HG03520 (cell line): Measurements from ENCODE around the gene PCGF2.

Source experiments
- ATAC-seq: cut with Tn5 transposase; IDR thresholded peaks from one replicate; pipeline ENCODE4 v1.9.1; 2021; ENCODE audit warnings: mild to moderate bottlenecking, moderate library complexity; ENCODE audit not compliant: unreplicated experiment

The PCGF2 gene

DNA sequence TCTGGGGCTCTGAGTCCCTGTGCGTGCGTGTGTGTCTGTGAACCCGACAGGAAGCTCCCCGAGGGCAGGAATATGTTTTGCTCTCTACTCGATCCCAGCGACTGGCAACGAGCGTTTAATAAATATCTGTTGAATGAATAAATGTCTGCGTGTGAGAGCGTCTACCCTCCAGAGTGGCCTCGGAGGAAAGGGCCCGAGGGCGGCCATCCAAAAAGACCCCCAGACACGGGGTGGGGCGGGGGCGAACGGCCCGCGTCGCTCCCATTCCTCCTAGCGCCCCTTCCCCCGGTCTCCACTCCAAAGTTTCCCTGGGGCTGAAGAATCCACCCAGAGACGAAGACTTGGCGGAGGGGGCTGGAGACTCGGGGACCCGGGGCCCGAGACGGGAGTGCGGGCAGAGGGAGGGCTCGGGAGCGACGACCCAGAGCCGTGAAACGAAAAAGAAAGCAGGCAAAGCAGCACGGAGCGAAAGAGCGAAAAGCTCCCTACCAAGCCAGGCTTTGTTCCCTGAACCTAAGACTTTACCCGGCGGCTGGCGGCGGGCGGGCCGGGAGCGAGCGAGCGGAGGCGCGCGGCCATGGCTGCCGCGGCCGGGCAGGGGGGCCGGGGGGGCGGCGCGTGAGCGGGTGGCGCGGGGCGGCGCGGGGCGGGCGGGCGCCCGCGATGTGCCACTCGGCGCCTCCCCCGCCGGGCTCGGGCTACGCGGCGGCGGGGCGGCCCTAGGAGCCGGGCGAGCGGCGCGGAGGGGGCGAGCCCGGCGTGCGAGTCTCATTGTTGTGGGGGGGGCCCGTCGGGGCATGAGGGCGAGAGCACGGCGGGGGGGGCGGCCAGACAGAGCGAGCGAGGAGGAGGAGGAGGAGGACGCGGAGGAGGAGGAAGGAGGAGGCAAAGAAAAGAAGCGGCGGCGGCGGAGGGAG, 43.3 kb downstream of the PCGF2 start, which contains the start of gene MLLT6:
Gene MLLT6 (plus strand): TSS at position 668 of the 917 bp plus-strand sequence. CDS start 360 bp downstream, outside the sequence.
- ATAC-seq: no peak

DNA sequence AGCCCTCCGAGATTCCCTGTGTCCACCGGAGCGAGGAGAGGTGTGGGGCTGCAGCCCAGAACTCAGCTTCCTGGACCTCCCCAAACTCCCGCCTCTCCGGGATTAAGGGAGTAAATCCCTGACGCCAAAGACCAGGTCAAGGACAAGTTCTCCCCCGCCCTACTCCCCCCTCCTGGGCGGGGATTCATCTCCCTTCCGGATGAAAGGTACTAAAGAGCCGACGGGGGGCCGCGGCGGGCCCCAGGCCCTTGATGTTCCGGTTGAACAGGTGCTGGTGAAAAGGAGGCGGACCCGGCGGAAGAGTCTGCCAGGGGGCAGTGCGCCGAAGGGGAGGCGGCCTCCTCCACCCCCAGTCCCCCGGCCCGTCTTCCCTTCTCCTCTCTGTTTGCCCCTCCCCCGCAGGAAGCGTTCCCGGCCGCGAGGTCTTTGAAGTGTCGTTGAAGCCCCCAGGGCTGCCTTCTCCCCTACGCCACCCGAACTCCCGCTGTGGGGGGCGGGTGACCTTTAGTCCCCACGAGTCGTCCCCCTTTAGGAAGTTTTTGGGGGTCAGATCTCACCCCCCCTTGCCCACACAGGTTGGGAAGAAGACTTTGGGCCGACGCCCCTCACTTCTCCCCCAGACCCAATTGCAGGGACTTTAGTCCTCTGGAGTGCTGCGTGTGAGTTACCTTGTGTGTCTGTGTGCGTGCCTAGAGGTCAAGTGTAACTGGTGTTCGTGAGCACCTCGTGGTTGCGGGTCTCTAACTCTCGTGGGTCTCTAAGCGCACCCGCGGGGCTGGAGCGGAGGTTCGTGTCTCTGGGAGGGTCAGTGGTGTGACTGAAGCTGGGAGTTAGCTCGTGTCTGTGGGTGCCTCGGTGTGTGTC, 44.2 kb downstream of the PCGF2 start:
- no peak for ATAC-seq

GRCh38 chr17:38702916-38703741, 45.0 kb downstream of the PCGF2 start:
- no peak for ATAC-seq

DNA sequence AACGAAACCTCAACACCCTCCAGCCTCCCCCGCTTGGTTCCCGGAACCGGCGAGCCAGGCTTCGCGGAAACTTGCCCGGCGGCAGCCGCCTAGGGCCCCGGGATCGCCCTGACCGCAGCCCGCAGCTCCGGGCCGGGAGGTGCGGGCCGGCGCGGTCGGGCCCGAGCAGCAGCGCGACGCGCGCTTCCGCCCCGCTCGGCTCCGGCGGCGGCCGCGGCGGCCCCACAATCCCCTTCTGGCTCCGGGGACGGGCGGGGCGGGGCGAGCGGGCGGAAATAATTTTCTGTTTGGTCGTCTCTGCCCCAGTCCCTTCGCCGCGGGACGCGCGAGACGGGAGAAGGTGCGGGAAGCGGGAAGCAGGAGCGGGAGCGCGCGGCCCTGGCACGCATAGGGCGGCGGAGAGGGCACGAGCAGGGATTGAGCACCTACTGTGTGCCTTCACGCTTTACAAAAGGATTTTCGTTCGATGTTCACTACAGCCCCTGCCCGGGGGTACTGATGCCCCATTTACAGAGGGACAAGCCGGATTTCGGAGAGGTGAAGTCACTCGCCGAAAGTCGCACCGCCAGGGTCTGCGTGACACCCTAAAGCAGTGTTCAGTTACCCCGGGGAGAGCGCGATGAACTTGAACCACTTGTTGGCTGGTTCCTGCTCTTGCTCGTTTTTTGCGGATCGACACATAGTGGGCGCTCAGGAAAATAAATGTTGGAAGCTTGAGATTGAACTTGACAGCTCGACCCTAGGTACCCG, 45.8 kb downstream of the PCGF2 start:
- ATAC-seq: no peak

DNA sequence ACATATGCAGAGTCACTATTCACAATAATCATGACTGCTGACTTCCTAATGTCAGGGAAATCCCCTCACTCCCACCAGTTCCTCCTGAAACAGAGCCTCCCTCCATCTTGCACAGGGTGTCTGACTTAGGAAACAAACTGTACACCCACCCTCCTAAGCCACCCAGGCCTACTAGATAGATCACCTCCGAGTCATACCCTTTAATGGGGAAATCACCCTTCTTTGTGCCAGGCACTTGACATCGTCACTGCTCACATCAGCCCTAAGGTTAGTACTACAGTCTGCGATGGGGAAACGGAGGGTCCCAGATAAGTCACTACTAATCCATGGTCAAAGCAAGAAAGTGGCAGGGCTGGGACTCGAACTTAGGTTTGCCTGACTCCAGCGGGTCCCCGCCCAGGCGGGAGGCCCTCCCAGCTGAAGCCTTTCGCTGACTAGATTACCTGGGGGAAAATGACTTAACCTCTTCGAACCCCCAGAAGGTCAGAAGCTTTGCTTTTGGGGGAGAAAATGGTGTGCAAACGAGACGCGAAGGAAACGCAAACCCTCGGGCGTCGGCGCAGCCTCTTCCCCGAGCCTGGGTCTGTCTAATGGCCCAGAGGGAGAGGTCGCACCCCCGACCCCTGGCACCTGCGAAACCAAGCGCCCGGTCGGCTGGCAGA, 46.5 kb downstream of the PCGF2 start:
- ATAC-seq: no peak

DNA sequence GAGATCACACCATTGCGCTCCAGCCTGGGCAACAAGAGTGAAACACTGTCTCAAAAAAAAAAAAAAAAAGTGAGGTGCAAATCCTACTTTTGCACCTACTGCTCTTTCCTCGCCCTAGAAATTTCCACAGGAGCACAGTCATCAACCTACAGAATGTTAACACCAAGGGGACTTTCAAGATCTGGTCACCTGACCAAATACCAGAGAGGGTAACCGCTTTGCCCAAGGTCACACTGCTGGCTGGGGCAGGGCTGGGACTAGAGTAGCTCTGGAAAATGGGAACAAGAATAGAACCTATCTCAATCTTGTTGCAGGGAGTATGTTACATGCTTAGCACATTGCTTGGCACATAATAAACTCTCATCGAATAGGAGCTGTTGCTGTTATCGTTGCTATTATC, 49.4 kb downstream of the PCGF2 start:
- ATAC-seq: no peak

- no peak for ATAC-seq
Observed at GRCh38 chr17:38697061-38697820, 50.9 kb downstream of the PCGF2 start.

GRCh38 chr17:38693700-38694329, 54.3 kb downstream of the PCGF2 start:
- ATAC-seq: no peak

GRCh38 chr17:38691154-38691553, 57.0 kb downstream of the PCGF2 start:
- ATAC-seq: no peak

GRCh38 chr17:38690386-38690785, 57.8 kb downstream of the PCGF2 start:
- ATAC-seq: no peak

DNA sequence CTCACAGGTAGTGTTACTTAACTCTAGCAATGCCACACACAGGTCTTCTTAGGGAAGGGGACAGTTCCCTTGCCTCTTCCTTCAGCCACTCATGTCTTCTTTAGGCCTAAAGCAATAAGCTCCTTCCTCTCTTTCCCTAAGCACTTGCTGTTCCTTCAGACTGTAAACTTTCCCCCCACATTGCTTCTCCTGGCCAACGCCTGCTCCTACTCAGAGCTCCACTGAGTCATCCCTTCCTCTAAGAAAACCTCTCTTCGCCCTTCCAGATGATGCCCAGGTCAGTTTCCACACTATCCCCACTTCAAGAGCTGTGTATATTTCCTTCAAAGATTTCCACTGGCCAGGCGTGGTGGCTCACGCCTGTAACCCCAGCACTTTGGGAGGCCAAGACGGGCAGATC, 60.9 kb downstream of the PCGF2 start:
- no peak for ATAC-seq

- ATAC-seq: no peak
Observed at GRCh38 chr17:38685491-38685890, 62.6 kb downstream of the PCGF2 start.
